Measurements from ENCODE around the gene DPYSL3.

Gene DPYSL3

DNA sequence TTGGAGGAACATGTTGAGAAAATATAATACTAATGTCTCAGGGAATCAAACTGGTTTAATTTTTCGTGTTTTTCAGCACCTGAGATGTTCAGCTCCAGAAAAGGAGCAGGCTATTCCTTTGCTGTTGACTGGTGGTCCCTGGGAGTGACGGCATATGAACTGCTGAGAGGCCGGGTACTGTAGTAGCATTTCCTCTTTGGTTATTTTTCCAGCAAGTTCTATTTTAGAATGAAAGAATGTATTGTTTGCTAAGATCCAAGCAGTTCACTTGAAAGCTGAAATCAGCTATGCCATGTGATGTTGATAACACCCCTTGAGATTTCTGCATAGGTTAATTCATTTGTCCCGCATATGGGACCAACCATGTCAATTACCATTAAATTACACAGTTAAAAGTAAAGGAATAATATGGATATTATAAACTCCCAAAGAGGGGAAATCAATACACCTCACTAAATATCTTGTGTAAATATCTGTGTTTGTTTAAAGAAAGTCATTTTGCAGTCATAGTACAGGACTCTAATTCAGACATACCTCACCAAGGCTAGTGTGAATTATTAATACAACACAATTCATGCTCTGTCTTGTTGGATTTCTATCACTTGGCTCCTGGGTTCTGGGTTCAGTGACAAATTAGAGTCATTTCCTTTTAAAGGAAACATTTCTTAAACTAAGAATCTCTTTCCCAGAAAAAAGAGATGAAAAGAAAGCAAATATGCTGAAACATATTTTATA lies 148.3 kb downstream of the DPYSL3 start:
- Histone ChIP-seq H3K9me3 (replicated peaks; ENCODE audit: insufficient read depth, low read length) (no peaks in the 10 kb centered on the region), H2AFZ (ENCODE audit: low read length) (no peak overlapping the region), H3K36me3 (replicated peaks; ENCODE audit: insufficient read depth, low read length) (no peaks in the 10 kb centered on the region), H3K4me3 (ENCODE audit: low read length) (no peak overlapping the region), H3K27ac (ENCODE audit: low read length) (no peak overlapping the region), H3K79me2 (ENCODE audit: low read length) (no peaks in the 10 kb centered on the region), H3K9me2 (replicated peaks; ENCODE audit: insufficient read depth, low read length) (no peaks in the 10 kb centered on the region), H3K4me1 (ENCODE audit: low read length) (no peaks in the 10 kb centered on the region), H3K4me2 (ENCODE audit: low read depth, low read length) (no peak overlapping the region), H3F3A (ENCODE audit: insufficient read depth, low read length) (no peaks in the 10 kb centered on the region), H3K27me3 (replicated peaks; ENCODE audit: insufficient read depth, low read length) (no peaks in the 10 kb centered on the region), H3K9ac (ENCODE audit: low read length) (no peak overlapping the region), H4K20me1 (ENCODE audit: insufficient read depth, low read length) (no peaks in the 10 kb centered on the region)
- TF ChIP-seq EZH2phosphoT487 (IDR thresholded peaks at IDR 0.05; ENCODE audit: low read length): no peak
- no peak for DNase-seq

DNA sequence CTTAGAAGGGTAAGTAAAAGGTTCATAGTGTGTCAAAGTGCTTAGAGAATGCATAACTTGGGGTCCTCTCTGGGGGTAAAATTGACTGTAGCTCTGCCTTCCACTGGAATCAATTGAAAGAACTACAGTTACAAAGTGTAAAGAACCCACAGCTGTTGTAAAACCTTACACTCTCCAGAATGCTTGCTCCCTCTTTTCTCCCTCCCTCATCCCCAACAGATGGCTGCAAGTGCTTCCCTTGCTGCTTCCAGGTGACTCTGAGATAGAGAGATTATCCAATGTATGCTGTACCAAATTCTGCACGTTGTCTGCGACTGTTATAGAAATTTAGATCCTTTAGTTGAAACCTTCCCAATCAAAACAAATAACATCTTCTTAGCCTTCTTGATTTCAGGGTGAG lies 149.1 kb downstream of the DPYSL3 start:
- no peaks in the 10 kb centered on the region for H3K27me3 ChIP-seq (replicated peaks; ENCODE audit: insufficient read depth, low read length)
- no peaks in the 10 kb centered on the region for H3K79me2 ChIP-seq (ENCODE audit: low read length)
- no peak overlapping the region for H3K4me3 ChIP-seq (ENCODE audit: low read length)
- no peak overlapping the region for H2AFZ ChIP-seq (ENCODE audit: low read length)
- H4K20me1 ChIP-seq (ENCODE audit: insufficient read depth, low read length): no peaks in the 10 kb centered on the region
- DNase-seq: no peak
- TF ChIP-seq CTCF (IDR thresholded peaks at IDR 0.05; ENCODE audit: low read length): no peak
- TF ChIP-seq EZH2phosphoT487 (IDR thresholded peaks at IDR 0.05; ENCODE audit: low read length): no peak
- TF ChIP-seq EZH2 (optimal IDR thresholded peaks at IDR 0.05; ENCODE audit: low read depth, low read length): no peak
- H3K27ac ChIP-seq (ENCODE audit: low read length): no peak overlapping the region
- no peaks in the 10 kb centered on the region for H3K9me2 ChIP-seq (replicated peaks; ENCODE audit: insufficient read depth, low read length)
- H3K9me3 ChIP-seq (replicated peaks; ENCODE audit: insufficient read depth, low read length): no peaks in the 10 kb centered on the region
- no peak overlapping the region for H3K4me2 ChIP-seq (ENCODE audit: low read depth, low read length)
- no peaks in the 10 kb centered on the region for H3K36me3 ChIP-seq (replicated peaks; ENCODE audit: insufficient read depth, low read length)
- H3K9ac ChIP-seq (ENCODE audit: low read length): no peak overlapping the region
- no peaks in the 10 kb centered on the region for H3K4me1 ChIP-seq (ENCODE audit: low read length)
- H3F3A ChIP-seq (ENCODE audit: insufficient read depth, low read length): no peaks in the 10 kb centered on the region

GRCh38 chr5:147359581-147359980 lies 150.3 kb downstream of the DPYSL3 start:
- no peaks in the 10 kb centered on the region for H3K79me2 ChIP-seq (ENCODE audit: low read length)
- no peaks in the 10 kb centered on the region for H3K4me1 ChIP-seq (ENCODE audit: low read length)
- no peak for TF ChIP-seq CTCF (IDR thresholded peaks at IDR 0.05; ENCODE audit: low read length)
- H3K9me2 ChIP-seq (replicated peaks; ENCODE audit: insufficient read depth, low read length): no peaks in the 10 kb centered on the region
- H4K20me1 ChIP-seq (ENCODE audit: insufficient read depth, low read length): no peaks in the 10 kb centered on the region
- no peak overlapping the region for H2AFZ ChIP-seq (ENCODE audit: low read length)
- H3K9me3 ChIP-seq (replicated peaks; ENCODE audit: insufficient read depth, low read length): no peaks in the 10 kb centered on the region
- no peaks in the 10 kb centered on the region for H3K27me3 ChIP-seq (replicated peaks; ENCODE audit: insufficient read depth, low read length)
- no peak for DNase-seq
- no peak overlapping the region for H3K9ac ChIP-seq (ENCODE audit: low read length)
- H3K4me2 ChIP-seq (ENCODE audit: low read depth, low read length): no peak overlapping the region
- no peaks in the 10 kb centered on the region for H3F3A ChIP-seq (ENCODE audit: insufficient read depth, low read length)
- H3K36me3 ChIP-seq (replicated peaks; ENCODE audit: insufficient read depth, low read length): no peaks in the 10 kb centered on the region
- H3K27ac ChIP-seq (ENCODE audit: low read length): no peak overlapping the region
- no peak overlapping the region for H3K4me3 ChIP-seq (ENCODE audit: low read length)

- no peaks in the 10 kb centered on the region for H3K79me2 ChIP-seq (ENCODE audit: low read length)
- no peaks in the 10 kb centered on the region for H4K20me1 ChIP-seq (ENCODE audit: insufficient read depth, low read length)
- no peaks in the 10 kb centered on the region for H3F3A ChIP-seq (ENCODE audit: insufficient read depth, low read length)
- H3K4me2 ChIP-seq (ENCODE audit: low read depth, low read length): no peak overlapping the region
- no peaks in the 10 kb centered on the region for H3K4me1 ChIP-seq (ENCODE audit: low read length)
- no peaks in the 10 kb centered on the region for H3K27me3 ChIP-seq (replicated peaks; ENCODE audit: insufficient read depth, low read length)
- no peak overlapping the region for H2AFZ ChIP-seq (ENCODE audit: low read length)
- no peak overlapping the region for H3K9ac ChIP-seq (ENCODE audit: low read length)
- H3K9me3 ChIP-seq (replicated peaks; ENCODE audit: insufficient read depth, low read length): no peaks in the 10 kb centered on the region
- no peak overlapping the region for H3K4me3 ChIP-seq (ENCODE audit: low read length)
- no peaks in the 10 kb centered on the region for H3K36me3 ChIP-seq (replicated peaks; ENCODE audit: insufficient read depth, low read length)
- DNase-seq: no peak
- no peak overlapping the region for H3K27ac ChIP-seq (ENCODE audit: low read length)
- H3K9me2 ChIP-seq (replicated peaks; ENCODE audit: insufficient read depth, low read length): no peaks in the 10 kb centered on the region
- no peak for TF ChIP-seq CTCF (IDR thresholded peaks at IDR 0.05; ENCODE audit: low read length)
- no peak for TF ChIP-seq EZH2 (optimal IDR thresholded peaks at IDR 0.05; ENCODE audit: low read depth, low read length)
- TF ChIP-seq EZH2phosphoT487 (IDR thresholded peaks at IDR 0.05; ENCODE audit: low read length): no peak
These were observed 150.8 kb downstream of the DPYSL3 start for GRCh38 chr5:147359101-147359500.
